Measurements from ENCODE around the gene LDLRAP1. TPM values are rescaled to one million over a fixed set of nuclear protein-coding genes. Genes with fewer than 3 reads are reported as not detected.

LDLRAP1 gene
- total and polyA plus RNA-seq, 4 donors: 5.2 to 17.8 (median 13.3) TPM

DNA sequence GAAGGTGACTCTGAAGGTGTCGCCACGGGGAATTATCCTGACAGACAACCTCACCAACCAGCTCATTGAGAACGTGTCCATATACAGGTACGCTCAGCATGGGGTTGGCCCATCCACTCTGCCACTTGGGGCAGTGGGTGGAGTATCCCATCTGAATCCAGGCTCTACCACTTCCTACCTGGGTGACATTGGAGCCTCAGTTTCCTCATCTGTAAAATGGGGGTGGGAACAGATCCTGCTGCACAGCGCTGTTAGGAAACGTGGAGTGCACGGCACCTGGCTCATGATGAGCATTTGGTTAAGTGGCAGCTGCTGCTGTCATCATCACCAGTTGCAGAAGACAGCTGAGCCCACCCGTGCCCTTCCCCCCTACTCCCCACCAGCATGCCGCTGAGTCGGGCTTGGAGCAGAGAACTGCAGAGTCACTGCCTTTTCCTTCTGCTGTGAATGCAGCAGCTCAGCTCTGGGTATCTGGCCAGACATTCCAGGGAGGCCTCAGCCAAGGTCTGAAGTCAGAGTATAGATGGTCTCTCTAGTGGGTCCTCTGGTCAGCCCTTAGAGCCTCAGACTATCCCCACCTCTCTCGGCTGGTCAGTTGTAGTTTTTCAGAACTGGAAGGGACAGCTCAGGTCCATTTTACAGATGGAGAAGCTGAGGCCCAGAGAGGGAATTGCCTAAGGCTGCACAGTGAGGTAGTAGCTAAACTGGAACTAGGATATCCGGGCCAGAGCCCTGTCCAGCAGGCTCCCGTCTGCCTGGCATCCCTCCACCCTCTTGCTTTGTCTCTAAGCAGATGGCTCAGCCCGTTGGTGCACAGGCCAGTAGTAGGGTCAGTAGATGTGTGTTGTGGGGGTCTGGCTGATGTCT, 11.7 kb downstream of the LDLRAP1 start:
- 93% methylated on average over 14 of the region's 14 CpGs for WGBS
- DNase-seq (ENCODE audit: low spot score): no peak
- H3K9me3 ChIP-seq (ENCODE audit: control insufficient read depth in 4 of 4, low read length in 3 of 4): no peaks in the 10 kb centered on the region
- H3K4me3 ChIP-seq (ENCODE audit: low read depth in 1 of 3, low read length in 3 of 3): no peak overlapping the region
- H3K4me1 ChIP-seq (ENCODE audit: control insufficient read depth in 4 of 4, insufficient read depth in 4 of 4, low read length in 3 of 4): peaks cover 3 to 9% (median 7%) of the 10 kb centered on the region in 4 donors
- H3K9ac ChIP-seq (ENCODE audit: low read depth in 1 of 2, low read length in 2 of 2): no peak overlapping the region
- peaks cover 0 to 32% (median 3%) of the 10 kb centered on the region in 4 donors for H3K36me3 ChIP-seq (ENCODE audit: control insufficient read depth in 4 of 4, insufficient read depth in 3 of 4, low read depth in 1 of 4, low read length in 3 of 4)
- no peak for TF ChIP-seq YY1 (IDR thresholded peaks at IDR 0.05)
- TF ChIP-seq, protein P1, sequence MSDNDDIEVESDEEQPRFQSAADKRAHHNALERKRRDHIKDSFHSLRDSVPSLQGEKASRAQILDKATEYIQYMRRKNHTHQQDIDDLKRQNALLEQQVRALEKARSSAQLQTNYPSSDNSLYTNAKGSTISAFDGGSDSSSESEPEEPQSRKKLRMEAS (IDR thresholded peaks at IDR 0.05): no peak
- TF ChIP-seq GABPA (IDR thresholded peaks at IDR 0.05 in 1 of 2, conservative IDR thresholded peaks at IDR 0.05 in 1 of 2): no peak
- TF ChIP-seq, protein P2, sequence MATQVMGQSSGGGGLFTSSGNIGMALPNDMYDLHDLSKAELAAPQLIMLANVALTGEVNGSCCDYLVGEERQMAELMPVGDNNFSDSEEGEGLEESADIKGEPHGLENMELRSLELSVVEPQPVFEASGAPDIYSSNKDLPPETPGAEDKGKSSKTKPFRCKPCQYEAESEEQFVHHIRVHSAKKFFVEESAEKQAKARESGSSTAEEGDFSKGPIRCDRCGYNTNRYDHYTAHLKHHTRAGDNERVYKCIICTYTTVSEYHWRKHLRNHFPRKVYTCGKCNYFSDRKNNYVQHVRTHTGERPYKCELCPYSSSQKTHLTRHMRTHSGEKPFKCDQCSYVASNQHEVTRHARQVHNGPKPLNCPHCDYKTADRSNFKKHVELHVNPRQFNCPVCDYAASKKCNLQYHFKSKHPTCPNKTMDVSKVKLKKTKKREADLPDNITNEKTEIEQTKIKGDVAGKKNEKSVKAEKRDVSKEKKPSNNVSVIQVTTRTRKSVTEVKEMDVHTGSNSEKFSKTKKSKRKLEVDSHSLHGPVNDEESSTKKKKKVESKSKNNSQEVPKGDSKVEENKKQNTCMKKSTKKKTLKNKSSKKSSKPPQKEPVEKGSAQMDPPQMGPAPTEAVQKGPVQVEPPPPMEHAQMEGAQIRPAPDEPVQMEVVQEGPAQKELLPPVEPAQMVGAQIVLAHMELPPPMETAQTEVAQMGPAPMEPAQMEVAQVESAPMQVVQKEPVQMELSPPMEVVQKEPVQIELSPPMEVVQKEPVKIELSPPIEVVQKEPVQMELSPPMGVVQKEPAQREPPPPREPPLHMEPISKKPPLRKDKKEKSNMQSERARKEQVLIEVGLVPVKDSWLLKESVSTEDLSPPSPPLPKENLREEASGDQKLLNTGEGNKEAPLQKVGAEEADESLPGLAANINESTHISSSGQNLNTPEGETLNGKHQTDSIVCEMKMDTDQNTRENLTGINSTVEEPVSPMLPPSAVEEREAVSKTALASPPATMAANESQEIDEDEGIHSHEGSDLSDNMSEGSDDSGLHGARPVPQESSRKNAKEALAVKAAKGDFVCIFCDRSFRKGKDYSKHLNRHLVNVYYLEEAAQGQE (IDR thresholded peaks at IDR 0.05): no peak
- no peak for TF ChIP-seq RXRA (IDR thresholded peaks at IDR 0.05)
- TF ChIP-seq, protein P3, sequence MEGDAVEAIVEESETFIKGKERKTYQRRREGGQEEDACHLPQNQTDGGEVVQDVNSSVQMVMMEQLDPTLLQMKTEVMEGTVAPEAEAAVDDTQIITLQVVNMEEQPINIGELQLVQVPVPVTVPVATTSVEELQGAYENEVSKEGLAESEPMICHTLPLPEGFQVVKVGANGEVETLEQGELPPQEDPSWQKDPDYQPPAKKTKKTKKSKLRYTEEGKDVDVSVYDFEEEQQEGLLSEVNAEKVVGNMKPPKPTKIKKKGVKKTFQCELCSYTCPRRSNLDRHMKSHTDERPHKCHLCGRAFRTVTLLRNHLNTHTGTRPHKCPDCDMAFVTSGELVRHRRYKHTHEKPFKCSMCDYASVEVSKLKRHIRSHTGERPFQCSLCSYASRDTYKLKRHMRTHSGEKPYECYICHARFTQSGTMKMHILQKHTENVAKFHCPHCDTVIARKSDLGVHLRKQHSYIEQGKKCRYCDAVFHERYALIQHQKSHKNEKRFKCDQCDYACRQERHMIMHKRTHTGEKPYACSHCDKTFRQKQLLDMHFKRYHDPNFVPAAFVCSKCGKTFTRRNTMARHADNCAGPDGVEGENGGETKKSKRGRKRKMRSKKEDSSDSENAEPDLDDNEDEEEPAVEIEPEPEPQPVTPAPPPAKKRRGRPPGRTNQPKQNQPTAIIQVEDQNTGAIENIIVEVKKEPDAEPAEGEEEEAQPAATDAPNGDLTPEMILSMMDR (IDR thresholded peaks at IDR 0.05; ENCODE audit: low read depth, low read length, missing input control): no peak
- no peak for TF ChIP-seq JUND (IDR thresholded peaks at IDR 0.05)
- no peak for TF ChIP-seq EGR1 (IDR thresholded peaks at IDR 0.05; ENCODE audit: low read depth in 2 of 2)
- TF ChIP-seq SP1 (IDR thresholded peaks at IDR 0.05): no peak
- TF ChIP-seq, protein P4, sequence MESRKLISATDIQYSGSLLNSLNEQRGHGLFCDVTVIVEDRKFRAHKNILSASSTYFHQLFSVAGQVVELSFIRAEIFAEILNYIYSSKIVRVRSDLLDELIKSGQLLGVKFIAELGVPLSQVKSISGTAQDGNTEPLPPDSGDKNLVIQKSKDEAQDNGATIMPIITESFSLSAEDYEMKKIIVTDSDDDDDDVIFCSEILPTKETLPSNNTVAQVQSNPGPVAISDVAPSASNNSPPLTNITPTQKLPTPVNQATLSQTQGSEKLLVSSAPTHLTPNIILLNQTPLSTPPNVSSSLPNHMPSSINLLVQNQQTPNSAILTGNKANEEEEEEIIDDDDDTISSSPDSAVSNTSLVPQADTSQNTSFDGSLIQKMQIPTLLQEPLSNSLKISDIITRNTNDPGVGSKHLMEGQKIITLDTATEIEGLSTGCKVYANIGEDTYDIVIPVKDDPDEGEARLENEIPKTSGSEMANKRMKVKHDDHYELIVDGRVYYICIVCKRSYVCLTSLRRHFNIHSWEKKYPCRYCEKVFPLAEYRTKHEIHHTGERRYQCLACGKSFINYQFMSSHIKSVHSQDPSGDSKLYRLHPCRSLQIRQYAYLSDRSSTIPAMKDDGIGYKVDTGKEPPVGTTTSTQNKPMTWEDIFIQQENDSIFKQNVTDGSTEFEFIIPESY (IDR thresholded peaks at IDR 0.05): no peak
- TF ChIP-seq, protein P5, sequence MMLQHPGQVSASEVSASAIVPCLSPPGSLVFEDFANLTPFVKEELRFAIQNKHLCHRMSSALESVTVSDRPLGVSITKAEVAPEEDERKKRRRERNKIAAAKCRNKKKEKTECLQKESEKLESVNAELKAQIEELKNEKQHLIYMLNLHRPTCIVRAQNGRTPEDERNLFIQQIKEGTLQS (IDR thresholded peaks at IDR 0.05): no peak
- TF ChIP-seq HNF4A (conservative IDR thresholded peaks at IDR 0.05): no peak
- no peak for TF ChIP-seq HNF4G (IDR thresholded peaks at IDR 0.05)
- TF ChIP-seq RAD21 (IDR thresholded peaks at IDR 0.05): no peak
- no peak for TF ChIP-seq TAF1 (conservative IDR thresholded peaks at IDR 0.05)
- no peak for TF ChIP-seq NR2F2 (IDR thresholded peaks at IDR 0.05)
- TF ChIP-seq FOXA2 (IDR thresholded peaks at IDR 0.05): no peak
- no peak for TF ChIP-seq FOXA1 (IDR thresholded peaks at IDR 0.05)
- H3K27ac ChIP-seq (ENCODE audit: low read depth in 1 of 2, low read length in 2 of 2): no peak overlapping the region
- H3K27me3 ChIP-seq (ENCODE audit: control insufficient read depth in 4 of 4, insufficient read depth in 4 of 4, low read length in 3 of 4): no peaks in the 10 kb centered on the region

Measured in liver (tissue), 9 donors.